Brain pericyte (primary cell): ENCODE data around the gene DTX1.

Source experiments
- DNase-seq: peaks from one replicate; pipeline ENCODE4 v3.0.0-alpha.2; 2012; ENCODE audit warnings: low read depth, low spot score

DTX1 gene

DNA sequence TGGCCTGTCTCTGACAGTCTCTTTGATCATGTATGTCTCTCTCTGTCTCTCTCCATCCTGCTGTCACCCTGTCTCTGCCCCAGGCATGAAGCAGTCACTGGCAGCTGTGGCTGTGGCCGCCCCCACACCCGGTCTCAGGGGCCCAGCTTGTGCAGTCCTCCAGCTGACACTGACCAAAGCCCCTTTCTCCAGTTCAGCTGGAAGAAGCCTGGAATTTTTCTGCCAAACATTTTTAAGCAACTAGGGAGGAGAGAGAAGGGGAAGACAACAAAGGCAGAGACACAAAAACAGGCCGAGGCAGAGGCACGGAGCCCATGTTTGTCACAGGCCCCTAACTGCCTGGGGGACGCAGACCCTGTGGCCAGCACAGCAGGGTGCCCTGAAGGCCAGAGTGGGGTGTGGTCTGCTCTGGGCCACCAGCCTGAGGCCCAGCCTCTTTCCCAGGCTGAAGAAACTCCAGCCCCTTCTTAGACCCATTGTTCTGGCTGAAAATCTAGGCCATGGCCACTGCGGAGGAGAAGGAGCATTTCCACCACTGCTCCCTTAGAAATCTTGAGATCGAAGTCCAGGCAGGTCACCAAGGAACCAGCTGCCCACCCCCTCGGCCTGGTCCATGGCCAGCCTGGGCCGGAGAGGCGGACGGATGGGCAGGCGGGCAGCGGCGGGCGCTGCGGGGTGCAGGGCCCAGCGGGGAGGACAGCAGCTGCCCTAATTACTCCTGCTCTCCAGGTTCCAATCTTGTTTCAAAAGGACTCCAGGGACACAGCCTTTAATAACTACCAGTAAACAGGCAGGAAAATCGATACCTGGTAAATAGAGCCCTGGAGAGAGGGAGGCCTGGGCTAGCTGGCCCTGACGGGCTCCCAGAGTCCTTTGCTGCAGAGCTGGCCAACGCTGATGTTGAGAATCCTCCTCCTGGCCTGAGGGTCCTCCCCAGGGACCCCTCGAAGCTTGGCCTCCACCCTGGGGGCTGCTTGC, 14.9 kb downstream of the DTX1 start:
- no peak for DNase-seq

DNA sequence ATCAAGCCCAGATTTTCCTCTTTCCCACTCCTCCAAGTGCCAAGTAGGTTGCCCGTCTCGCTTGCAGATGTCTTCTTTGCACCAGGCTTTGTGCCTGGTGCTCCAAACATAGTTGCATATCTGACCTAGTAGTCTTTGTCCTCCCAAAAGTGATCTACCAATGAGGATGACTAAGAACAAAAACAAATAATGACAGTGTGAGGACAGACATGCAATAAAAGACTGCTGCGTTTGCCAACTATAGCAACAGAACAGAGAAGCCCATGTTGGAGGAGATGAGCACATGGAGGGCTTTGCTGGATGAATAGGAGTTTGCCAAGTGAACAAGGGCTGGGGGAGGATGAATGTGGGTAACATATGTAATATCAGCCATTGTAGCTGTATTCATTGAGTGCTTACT, 15.6 kb downstream of the DTX1 start:
- DNase-seq = no peak

DNA sequence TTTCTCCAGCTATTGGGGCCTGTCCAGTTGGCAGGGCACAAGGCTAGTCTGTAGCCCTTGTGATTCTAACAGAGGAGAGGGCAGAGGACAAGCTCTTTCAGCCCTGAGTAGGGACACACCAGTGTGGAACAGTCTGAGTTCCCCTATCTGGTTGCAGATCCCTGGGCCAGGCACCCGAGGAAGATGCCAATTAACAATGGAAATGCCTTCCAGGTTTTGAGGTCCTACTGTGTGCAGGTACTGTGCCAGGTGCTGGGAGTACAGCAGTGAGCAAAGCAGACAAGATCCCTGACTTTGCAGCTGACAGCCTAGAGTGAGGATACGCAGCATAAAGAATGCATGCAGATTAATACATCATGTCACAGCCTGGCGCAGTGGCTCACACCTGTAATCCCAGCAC, 17.1 kb downstream of the DTX1 start:
- DNase-seq = no peak

DNA sequence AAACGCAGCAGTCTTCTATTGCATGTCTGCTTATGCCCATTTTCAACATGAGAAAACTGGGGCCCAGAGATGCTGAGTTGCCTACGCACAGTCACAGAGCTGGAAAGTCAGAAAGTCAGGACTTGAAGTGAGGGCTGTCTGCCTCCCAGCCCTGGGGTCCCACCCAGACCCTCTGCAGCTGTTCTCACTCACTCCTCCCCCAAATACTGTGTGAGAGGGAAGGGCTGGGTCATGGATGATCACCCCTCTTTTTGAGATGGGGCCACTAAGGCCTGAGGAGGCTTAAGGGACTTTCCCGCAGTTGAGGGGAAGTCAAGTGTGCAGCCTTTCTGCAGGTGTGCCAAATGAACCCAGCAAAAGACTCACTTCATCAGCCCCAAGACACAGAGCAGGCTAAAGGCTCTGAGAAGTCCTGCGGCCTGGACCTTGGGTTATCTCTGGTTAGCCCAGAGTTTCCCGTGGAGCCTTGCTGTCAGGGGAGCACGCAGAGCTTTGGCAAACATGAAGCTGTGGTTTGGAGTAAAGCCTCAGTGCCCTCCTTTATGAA, 18.7 kb downstream of the DTX1 start:
- no peak for DNase-seq

DNA sequence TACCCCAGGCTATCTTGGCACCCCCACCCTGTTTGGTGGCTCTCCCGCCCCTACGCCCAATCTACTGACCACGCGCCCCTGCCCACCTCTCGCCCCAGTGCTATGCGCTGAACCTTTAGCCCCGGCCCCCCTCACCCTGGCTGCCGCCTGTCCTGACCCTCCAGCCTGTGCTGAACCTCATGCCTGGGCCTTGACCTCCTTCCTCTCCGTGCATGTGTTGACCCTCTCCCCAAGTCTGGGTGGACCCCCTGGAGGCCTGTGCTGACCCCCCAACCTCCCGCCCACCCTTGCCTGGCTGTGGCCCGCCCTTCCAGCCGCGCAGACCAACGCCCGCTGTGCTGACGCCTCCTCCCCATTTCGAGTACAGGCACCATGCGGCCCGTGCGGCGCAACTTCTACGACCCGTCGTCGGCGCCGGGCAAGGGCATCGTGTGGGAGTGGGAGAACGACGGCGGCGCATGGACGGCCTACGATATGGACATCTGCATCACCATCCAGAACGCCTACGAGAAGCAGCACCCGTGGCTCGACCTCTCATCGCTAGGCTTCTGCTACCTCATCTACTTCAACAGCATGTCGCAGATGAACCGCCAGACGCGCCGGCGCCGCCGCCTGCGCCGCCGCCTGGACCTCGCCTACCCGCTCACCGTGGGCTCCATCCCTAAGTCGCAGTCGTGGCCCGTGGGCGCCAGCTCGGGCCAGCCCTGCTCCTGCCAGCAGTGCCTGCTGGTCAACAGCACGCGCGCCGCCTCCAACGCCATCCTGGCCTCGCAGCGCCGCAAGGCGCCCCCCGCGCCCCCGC, 20.7 kb downstream of the DTX1 start:
- no peak for DNase-seq

DNA sequence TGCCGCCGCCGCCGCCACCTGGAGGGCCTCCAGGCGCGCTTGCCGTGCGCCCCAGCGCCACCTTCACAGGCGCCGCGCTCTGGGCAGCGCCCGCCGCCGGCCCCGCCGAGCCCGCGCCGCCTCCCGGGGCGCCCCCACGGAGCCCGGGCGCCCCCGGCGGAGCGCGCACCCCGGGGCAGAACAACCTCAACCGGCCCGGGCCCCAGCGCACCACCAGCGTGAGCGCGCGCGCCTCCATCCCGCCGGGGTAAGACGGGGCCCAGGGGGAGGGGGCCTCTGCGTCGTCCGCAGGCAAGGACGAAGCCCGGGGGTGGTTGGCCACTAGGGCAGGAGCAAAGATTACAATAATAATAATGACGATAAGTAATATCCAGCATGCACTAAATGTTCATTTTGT, 21.3 kb downstream of the DTX1 start:
- DNase-seq = no peak

DNA sequence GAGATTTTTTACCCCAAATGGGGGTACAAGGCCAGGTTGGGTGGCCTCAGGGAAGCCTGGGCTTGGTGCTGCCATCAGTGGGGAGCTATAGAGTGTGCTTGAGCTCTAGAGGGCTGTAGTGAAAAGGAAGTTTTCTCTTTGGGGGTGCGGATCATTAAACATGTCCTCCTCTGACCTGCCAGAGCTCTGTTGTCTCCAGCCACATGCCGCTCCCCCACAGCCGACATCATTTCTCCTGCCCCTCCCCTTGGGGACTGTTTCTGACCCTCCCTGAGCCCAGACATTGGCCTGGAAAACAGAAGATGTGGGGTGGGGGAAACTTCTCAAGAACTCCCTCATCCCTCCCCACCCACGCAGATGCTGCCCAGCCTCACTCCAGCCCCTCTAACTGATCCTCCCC, 25.3 kb downstream of the DTX1 start:
- no peak for DNase-seq

DNA sequence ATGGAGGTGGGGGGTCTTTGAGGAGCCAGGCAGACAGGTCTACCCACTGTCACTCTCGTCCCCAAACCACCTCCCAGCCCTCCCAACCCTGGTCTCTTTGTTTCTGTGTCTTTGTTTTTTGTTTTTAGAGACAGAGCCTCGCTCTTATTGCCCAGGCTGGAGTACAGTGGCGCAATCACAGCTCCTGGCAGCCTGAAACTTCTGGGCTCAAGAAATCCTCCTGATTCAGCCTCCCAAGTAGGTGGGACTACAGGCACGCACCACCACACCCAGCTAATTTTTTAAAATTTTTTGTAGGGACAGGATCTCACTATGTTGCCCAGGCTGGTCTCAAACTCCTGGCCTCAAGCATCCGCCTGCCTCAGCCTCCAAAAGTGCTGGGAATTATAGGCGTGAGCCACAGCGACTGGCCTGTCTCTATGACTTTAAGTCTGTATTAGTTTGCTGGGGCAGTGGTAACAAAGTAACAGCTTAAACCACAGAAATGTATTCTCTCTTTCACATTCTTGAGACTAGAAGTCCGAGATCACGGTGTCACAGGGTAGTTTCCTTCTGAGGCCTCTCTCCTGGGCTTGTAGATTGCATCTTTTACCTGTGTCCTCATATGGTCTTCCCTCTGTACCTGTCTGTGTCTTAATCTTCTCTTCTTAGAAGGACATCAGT, 26.1 kb downstream of the DTX1 start:
- DNase-seq = no peak

DNA sequence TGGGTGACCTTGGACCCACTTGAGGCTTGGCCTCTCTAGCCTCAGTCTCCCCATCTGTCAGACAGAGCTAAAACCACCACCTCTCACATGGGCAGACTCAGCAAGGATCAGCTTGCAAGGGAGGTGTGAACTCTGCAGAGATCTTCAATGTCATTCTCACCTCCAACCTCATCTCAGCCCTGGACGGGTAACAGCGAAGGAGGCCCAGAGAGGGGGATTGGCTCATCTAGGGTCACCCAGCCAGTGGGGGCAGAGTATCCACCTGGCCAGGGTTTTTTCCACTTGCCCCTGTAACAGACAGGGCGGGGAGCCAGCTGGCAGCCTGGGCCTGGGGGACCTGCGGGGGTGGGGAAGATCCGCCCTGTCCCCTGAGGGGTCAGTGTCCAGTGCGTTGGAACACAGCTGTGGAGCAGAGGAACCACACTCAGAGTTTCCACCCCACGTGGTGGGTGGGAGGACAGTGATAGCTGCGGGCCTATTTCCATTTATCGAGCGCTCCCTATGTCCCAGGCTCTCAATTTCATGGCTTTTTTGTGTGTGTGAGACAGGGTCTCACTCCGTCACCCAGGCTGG, 27.4 kb downstream of the DTX1 start:
- no peak for DNase-seq

DNA sequence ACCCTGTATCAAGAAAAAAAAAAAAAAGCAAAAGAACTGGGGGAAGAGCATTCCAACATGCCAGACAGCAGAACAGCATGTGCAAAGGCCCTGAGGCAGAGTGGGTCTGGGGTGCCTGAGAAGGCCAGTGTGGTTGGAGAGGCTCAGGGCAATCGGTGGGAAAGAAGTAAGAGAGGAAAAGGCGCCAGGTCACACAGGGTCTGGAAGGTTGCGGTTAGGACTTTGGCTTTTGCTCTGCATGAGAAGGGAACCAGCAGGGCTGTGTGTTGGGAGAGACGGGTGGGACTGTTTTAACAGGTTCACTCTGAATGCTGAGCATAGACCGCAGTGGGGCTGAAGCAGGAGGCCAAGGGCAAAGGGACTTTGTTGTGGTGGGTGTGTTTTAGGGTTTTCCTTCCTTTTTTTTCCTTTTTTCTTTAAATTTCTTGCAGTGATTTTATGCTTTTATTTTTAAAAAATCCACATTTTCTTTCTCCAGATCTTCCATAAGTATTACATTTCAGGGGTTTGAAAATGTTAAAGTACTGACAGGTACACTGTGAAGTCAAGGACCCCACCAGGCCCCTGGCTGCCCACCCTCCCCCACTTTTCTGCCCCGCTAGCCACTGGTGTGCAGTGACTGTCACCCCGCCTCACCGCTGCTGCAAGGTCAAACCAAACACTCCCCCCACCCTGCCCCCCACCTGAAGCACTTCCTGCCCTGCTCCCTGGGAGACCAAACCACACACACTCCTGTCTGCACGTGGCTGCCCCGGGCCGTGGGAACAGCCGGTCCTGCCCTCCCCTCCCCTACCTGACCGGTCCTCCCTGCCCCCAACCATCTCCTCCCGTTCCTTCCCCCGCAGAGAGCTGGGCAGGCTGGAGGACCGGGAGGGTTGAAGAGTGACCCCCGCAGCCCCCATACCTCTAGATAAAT, 30.0 kb downstream of the DTX1 start:
- no peak for DNase-seq

DNA sequence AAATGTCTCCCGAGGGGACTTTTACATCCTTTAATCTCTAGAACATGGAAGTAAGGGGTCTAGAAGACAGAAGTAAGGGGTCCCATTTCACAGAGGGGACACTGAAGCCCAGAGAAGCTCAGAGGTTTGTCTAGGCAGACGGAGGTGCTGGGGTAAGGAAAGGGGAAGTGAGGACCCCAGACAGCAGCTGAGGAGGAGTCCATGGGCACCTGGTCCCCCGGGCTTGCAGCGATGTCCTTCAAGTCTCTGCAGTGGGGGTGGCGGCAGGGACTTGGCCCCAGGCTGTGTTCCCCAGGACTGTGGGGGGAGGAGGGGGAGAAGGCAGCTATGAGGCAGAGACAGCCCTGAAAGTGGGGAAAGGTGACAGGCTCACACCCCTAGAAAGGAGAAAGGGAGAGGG, 30.7 kb downstream of the DTX1 start:
- DNase-seq = no peak

DNA sequence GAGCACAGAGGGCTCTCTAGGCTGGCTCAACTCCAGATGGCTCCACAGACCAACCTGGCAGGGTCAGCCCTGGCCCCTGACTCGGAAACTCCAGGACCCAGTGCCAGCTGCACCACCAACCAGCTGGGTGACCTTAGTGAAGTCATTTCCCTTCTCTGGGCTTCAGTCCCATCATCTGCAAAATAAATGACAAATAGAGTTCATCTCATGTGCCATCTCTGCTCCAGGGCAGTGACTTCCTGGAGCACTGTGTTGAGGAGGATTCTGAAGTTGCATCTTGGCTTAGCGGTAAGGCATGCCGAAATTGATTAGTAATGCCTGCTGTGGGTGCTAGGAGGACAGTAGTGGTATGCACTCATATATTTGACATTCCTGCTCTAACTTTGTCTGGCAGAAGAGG, 31.5 kb downstream of the DTX1 start:
- no peak for DNase-seq

DNA sequence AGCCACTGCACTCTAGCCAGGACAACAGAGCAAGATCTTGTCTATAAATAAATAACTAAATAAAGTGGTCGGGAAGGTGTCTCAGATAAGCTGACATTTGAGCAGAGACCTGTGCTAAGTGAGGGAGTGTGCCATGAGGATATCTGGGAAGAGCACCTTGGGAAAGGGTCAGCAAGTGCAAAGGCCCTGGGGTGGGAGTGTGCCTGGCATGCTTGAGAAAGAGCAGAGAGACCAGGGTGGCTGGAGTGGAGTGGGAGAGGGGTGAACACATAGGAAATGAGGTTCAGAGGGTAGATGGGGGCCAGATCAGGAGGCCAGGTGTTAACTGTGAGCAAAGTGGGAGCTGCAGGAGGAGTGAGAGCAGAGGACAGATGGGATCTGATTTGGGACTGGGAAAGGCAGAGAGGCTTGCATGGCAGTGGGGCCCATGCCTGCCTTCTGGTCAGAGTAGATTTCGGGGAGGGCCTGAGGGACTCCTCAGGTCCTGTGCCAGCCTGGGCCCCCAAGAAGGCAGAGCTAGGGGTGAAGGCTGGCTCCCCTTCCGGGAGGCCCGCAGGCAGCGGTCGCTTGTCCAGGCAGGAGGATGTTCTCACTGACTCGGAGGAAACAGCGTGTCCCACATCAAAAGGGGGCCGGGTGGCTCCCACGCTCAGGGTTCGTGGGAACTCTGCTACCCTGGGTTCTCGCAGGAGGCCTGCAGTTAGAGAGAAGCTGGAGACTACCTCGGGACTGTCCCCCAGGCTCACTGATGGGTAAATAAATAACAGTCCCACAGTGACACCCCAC, 32.6 kb downstream of the DTX1 start:
- DNase-seq = no peak

DNA sequence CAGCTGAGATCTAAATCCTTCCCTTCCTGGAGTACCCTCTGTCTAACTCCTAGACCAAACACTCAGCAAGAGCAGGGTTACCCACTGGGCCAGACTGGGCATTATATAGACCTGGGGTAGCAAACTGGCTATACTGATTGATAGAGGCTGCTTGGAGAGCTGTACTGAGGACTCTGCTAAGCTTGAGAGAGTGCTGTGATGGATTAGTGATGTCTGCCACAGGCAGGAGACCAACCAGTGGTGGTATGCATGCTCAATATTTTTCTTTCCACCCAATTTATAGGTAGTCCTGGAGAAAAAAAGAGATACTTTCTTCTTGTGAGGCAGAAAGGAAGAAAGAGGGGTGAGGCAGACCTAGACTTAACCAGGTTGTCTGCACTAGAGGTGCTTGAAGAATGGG, 33.3 kb downstream of the DTX1 start:
- no peak for DNase-seq

DNA sequence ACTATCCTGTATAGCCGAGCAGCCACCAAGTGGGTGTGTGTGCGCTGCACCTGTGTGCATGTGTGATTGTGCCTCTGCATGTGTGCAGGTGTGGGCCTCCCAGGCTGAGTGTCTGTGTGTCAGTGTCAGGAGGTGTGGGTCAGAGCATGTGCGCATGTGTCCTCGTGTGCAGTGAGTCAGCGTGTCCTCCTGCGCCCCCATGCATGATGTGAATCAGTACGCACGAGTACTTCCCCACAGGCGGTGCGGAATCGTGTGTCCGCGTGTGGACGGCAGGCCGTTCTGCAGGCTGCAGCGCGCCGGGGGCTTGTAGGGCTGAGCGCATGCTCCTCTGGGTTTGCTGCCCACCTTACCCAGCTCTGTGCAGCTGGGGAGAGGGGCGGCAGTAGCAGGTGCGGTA, 34.2 kb downstream of the DTX1 start:
- DNase-seq = no peak

DNA sequence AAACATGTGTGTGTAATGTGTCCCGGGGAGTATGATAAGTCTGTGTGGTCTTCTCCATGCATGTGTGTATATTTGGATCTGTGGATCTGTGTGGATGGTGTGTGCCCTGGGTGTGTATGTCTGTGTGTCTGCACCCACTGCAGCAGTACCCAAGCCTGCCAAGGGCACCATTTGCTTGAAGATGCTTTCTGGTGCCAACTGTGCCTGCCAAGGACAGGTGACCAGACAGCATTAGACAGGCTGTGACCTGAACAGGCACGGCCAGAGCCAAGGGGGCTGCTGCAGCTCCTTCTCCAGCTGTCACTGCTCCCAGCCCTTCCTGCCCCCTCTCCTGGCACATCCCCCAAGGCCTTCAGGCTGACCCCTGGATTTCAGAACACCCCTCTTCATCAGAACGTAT, 35.0 kb downstream of the DTX1 start:
- DNase-seq = no peak

DNA sequence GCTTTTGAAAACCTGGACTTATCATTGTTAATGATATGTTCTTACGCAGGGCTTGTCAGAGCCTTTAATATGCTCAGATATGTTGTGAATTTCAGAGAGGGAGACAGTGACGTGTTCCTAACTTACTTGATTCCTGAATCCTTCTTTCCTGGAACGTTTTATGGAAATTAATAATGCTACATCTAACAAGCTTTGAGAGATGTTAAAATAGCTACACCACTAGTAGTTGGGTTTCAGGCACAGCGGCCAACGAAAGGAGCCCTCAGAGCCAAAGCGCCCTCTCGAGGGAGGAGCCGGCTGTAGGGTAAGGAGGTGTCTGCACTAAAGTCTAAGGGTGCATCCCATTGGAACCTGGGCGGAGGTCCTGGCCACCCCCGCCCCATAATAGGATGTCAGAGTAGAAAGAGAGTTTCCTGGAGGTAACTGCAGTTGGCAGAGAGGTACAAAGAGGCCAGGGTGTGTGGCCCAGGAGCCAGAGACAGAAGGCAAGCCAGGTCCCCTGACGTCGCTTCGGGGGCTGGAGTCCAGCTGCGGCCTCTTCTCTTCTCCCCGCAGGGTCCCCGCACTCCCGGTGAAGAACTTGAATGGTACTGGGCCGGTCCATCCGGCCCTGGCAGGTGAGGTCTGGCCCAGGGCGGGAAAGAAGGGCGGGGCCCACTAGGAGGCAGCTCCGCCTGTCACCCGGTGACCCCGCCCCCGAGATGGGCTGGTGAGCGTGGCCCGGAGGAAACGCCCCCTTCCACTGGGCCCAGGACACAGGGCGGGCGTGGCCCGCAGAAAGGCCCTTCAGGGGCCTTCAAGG, 36.3 kb downstream of the DTX1 start:
- no peak for DNase-seq

DNA sequence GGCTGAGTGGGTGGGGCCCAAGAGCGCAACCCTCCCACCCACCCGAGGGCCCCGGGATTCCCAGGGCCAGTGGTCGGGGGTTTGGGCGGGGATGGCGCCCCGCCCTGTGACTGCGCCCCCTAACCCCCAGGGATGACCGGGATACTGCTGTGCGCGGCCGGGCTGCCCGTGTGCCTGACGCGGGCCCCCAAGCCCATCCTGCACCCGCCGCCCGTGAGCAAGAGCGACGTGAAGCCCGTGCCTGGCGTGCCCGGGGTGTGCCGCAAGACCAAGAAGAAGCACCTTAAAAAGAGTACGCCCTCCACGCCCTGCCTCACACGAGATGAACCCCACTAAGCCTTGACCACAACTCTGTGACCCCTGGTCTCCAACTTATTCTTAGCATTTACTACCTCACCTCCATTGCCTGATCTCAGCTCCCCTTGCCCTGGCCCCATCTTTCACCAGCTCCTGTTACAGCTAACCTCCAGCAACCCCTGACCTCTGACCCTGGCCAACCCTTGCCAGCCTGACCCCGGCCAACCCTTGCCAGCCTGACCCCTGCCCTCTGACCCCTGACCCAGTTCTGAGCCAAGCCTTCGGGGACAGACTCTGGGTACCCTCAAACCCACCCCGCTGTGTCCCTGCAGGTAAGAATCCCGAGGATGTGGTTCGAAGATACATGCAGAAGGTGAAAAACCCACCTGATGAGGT, 37.0 kb downstream of the DTX1 start:
- DNase-seq = no peak
